Anterior cingulate cortex (tissue), 58 donors: ENCODE results near the gene MEX3A.
"Not testable (repeated sequence)": the region's sequence is repeated elsewhere in the genome, so short reads cannot be mapped to it uniquely, and the experiment has no call there.

Experiments used
- DNase-seq, 58 donors: peaks; one replicate each; lab custom pipeline; 2025; lab: John Stamatoyannopoulos, UW

The MEX3A gene, protein sequence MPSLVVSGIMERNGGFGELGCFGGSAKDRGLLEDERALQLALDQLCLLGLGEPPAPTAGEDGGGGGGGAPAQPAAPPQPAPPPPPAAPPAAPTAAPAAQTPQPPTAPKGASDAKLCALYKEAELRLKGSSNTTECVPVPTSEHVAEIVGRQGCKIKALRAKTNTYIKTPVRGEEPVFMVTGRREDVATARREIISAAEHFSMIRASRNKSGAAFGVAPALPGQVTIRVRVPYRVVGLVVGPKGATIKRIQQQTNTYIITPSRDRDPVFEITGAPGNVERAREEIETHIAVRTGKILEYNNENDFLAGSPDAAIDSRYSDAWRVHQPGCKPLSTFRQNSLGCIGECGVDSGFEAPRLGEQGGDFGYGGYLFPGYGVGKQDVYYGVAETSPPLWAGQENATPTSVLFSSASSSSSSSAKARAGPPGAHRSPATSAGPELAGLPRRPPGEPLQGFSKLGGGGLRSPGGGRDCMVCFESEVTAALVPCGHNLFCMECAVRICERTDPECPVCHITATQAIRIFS

DNA sequence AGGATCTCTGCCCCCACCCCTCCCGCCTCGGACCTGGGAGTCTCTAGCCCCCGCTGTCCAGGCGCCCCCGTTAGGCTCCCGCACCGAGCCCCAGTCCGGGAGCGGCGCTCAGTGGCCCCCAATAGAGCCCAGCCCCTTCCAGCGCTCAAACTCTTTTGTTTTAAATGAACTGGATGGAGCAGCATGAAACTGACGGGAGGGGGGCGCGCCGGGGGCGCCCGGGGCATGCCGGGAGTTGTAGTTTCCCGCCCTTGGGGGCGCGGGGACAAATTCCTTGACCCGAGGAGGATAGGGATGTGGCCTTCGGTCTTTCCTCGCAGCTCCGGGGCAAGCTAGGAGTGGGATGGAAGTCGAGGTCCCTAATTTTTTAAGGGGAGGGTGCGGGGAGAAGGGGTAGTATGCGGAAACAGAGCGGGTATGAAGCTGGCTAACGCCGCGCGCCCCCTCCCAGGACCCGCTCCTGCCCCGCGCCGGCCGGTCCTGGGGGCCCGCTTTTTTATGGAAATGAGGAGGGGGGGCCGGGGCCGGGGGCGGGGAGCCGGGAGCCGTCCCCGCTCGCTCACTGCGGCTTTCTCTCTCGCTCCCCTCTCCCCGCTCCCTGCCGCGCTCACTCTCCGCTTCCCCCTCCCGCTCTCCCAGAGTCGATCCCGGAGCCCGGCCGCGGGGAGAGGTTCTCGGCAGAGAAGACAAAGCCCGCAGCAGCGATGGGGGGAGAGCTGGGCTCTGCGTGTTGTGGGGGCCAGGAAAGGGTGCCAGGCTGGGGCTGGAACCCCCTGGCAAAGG lies at the start of gene MEX3A:
TSS of gene MEX3A (minus strand) at position 157 of the 783 bp plus-strand sequence. CDS start 467 bp downstream, outside the sequence.
- DNase-seq, result peak in 56 of 58 donors; percentile 13 to 80 (median 64)

DNA sequence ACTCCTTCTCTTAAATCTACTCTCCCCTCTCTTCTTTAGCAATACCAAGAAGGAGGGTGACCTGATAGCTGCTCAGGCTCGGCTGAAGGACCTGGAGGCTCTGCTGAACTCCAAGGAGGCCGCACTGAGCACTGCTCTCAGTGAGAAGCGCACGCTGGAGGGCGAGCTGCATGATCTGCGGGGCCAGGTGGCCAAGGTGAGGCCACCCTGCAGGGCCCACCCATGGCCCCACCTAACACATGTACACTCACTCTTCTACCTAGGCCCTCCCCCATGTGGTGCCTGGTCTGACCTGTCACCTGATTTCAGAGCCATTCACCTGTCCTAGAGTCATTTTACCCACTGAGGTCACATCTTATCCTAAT lies 48.3 kb upstream of the MEX3A start:
- no peak for DNase-seq

DNA sequence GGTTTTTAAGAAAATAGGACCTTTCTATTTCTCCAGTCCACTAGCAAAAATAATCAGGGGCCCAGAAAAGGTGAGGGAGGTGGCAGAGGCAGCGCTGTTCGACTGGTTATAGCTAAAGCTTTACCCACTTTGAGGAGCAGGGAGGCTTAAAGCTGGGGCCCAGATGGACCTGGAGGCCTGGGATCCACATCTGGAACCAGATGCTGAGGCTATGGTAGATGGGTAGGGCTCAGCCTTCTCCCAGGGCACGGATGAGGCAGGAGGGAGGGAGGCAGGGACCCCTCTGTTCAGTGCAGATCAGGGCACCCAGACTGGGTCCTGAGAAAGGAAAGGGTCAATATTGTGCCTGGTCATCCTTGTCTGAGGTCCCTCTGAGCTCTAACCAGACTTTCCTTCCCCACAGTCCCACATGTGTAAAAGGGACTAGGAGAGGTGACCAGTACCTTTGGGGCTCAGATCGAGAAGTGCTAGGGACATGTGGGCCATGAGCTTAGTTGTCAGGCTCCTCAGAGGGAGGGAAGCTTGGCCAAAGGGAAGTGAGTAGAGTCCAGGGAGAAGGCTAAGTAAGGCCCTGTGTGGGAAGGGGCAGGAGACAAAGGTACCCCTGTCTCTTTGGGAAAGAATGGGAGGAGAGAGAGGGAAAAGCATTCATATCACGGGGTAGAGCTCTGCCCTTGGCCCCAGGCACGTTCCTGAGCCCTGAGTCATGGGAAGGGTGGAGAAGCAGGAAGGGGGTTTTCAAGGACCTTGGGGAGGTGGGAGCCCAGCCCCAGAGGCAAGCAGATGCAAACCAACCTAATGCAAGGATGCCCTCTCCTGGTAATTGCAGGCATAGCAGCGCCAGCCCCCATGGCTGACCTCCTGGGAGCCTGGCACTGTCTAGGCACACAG lies 47.7 kb upstream of the MEX3A start:
- DNase-seq, result peak in 49 of 58 donors; percentile 3 to 79 (median 52)

- peak in 1 of 58 donors; percentile 26 for DNase-seq
These were observed 46.7 kb upstream of the MEX3A start for GRCh38 chr1:156128654-156129597.

- no peak for DNase-seq
These were observed 46.0 kb upstream of the MEX3A start for GRCh38 chr1:156128308-156128653.

GRCh38 chr1:156126630-156127534 lies 44.6 kb upstream of the MEX3A start:
- no peak for DNase-seq

DNA sequence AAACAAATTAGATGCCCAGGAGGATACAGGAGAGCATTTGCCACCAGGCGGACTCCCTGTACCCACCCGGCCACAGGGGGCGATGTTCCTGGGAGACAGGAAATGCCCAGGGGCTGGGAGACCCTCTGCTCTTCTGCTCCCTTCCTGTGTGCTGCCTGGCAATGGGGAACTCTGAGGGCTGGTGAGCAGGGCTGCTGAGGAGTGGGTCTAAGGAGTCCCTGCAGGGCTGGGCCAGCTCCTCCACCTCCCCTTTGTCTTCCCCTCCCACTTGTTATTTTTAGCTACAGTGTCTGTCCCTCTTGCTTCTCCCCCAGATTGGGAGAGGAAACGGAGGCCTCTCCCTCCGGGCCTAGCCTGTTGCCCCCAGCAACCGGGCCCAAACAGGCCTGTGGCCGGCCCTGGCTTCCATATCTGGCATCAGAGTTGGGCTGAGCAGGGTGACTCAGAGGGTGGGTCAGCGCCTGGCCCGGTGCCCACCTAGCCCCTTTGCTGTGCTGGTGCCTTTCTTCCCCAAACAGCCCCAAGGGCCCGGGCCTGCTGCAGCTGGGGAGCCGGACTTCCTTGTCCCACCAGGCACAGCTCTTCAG lies 43.9 kb upstream of the MEX3A start:
- peak in 14 of 58 donors; percentile 14 to 85 (median 48) for DNase-seq

DNA sequence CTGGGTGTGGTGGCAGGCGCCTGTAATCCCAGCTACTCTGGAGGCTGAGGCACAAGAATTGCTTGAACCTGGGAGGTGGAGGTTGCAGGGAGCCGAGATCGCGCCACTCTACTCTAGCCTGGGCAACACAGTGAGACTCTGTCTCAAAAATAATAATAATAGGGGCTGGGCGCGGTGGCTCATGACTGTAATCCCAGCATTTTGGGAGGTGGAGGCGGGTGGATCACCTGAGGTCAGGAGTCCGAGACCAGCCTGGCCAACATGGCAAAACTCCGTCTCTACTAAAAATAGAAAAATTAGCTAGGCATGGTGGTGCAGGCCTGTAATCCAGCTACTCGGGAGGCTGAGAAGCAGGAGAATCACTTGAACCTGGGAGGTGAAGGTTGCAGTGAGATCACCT lies 43.3 kb upstream of the MEX3A start:
- DNase-seq, result not testable (repeated sequence)

GRCh38 chr1:156124557-156125483 lies 42.6 kb upstream of the MEX3A start:
- peak in 1 of 58 donors; percentile 20 for DNase-seq

- DNase-seq, result peak in 55 of 58 donors; percentile 30 to 97 (median 82)
These were observed 41.3 kb upstream of the MEX3A start for GRCh38 chr1:156123356-156124196.

- peak in 38 of 58 donors; percentile 13 to 82 (median 42) for DNase-seq
These were observed 40.5 kb upstream of the MEX3A start for GRCh38 chr1:156122519-156123355.

DNA sequence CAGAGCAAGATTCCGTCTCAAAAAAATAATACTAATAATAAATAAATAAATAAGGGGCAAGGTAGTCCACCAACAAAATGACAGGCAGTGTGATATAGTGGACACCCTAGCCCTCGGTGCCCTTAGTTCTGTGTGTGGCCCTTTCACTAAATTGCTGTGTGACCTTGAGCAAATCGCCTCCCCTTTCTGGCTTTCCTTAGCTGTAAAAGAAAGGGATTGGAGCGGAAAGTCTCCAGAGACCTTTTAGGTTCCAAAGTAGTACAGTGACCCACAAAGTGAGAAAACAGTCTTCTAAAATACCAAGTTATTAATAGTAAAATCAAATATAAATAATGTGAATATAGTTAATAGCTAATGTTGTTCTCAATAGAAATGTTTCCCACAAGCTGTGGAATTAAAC lies 39.8 kb upstream of the MEX3A start:
- no peak for DNase-seq

GRCh38 chr1:156121457-156121856 lies 39.2 kb upstream of the MEX3A start:
- no peak for DNase-seq

GRCh38 chr1:156121005-156121404 lies 38.7 kb upstream of the MEX3A start:
- not testable (repeated sequence) for DNase-seq

DNA sequence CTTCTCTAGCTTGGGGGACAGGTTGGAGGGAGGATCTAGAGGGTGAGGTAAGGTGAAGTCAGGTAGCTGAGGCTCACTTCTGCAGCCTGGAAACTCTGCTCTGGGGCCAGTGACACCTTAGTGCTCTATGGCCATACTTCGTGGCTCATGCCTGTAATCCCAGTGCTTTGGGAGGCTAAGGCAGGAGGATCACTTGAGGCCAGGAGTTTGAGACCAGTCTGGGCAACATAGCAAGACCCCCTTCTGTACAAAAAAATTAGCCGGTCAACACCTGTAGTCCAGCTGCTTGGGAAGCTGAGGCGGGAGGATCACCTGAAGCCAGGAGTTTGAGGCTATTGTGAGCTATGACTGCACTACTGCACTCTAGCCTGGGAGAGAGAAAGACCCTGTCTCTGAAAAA lies 38.1 kb upstream of the MEX3A start:
- no peak for DNase-seq
